HG02870 (cell line): ENCODE data around the gene ANKRD44.
A peak's percentile ranks its signal among the peaks of the same experiment; 100 is the strongest.
"Not testable (repeated sequence)": the region's sequence is repeated elsewhere in the genome, so short reads cannot be mapped to it uniquely, and the experiment has no call there.

ENCODE experiments used
- ATAC-seq: cut with Tn5 transposase; IDR thresholded peaks from one replicate; pipeline ENCODE4 v1.9.1; 2021; ENCODE audit warnings: mild to moderate bottlenecking, moderate library complexity; ENCODE audit not compliant: unreplicated experiment

ANKRD44 gene

DNA sequence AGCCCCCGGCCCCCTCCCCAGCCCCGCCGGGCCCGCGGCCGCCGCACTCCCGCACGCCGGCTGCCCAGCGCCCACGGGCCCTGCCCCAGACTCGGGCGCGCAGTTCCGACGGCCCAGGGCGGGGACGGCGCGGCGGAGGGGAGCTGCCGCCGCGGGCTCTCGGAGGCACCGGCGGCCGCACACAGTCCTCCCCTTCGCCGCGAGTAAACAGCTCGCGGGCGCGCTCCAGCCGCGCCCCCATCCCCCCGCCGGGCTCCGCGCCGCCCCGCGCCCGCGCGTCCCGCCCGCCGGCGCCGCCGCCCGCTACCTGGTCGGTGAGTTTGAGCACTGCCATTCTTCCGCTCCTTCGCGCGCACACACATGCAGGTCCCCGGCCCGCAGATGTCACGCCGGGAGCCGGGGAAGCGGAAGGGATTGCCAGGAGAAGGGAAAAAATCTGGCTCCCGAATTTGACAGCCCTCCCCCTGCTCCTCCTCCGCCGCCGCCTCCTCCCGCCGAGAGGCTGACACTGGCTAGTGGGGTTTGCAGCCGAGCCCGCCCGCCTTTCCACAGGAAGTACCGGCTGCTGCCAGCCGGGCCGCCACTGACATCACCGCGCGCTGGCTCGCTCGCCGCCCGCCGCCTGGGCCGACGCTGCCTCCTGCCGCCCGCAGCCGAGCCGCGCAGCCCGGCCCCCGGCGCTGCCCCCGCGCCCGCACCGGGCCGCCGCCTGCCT is at the start of gene ANKRD44:
ANKRD44 (minus strand) TSS at position 510 of the 715 bp plus-strand sequence; CDS start at position 334, 176 bp downstream.
- ATAC-seq, result peak; percentile 53

DNA sequence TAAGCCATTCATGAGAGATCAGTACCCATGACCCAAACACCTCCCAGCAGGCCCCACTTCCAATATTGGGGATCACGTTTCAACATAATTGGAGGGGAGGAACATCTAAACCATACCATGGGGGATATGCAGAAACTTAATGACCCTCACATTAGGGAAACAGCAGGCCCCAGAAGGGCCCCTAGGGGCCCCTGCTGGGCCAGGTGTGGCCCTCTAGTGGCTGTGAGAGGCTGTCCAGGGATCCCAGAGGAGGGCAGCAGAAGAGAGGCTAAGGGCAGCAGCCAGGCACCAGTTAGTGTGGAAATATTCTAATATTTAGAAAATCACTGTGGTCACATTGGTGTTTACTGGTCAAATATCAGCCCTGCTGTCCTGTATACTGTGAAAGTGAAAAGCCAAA is 49.3 kb upstream of the ANKRD44 start:
- ATAC-seq, result no peak

DNA sequence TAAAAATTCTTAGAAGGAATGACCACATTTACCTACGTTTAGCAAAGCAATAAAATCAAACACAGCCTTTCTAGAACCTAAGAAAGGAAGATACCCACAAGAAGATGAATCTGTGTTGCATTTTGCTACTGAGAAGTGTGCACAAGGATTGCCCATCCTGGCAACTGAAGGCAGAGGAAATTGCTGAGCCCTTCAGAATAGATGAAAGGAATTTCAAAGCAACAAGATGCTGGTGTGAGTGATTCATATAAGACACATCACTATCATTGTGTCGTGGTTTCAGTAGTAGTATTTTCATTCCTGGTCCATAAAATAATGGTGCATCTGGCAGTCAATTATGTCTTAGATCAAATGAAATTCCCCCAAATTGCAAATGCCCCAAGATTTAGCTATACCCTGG is 48.4 kb upstream of the ANKRD44 start:
- ATAC-seq, result no peak

DNA sequence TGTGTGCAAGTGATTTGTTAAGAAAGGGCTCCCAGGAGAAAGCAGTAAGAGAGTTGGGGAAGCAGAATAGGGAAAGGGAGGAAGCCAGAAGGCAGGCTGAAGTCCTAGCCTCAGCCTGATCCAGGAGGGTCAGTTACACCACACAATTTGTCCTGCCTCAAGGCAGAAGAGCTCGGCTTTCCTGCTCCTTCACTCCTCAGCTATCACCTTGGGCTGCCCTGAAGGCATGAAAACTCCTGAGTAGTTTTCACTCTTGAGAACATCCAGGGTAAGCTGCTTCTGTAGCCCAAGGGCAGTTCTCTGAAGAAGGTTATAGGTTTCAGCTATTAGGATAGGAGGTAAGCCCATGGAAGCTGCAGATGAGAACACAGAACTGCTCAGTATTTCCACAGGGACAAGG is 47.4 kb upstream of the ANKRD44 start:
- ATAC-seq, result no peak

DNA sequence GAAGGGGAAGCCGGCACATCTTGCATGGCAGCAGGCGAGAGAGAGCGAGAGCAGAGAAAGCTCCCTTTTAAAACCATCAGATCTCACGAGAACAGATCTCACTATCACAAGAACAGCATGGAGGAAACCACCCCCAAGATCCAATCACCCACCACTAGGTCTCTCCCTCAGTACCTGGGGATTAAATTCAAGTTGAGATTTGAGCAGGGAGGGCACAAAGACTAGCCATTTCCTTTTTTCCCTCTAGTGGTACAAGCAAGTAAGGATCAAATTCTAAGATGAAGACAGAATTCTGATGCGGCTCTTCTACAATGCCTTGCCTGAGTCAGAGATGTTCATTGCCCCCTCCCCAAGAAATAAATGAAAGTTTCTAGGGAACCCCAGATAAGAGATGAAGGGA is 45.6 kb upstream of the ANKRD44 start:
- ATAC-seq, result no peak

DNA sequence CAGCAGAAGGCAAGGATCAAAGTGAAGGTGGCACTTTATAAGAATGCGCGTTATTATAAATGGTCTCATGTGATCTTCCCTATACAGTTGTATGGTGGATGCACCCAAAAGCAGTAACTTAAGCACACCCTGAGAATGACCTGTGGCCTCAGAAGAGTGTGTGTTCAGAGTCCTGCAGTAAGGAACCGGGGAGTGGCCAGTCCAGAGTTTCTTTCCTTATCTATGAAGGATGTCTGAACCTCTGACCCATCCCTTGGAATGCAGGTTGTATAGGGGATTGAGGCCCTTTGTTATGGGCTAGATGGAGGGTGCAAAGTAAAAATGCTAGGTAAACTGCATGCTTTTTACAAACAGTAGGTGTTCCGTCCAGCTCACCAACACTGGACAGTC is 43.6 kb upstream of the ANKRD44 start:
- ATAC-seq, result no peak

DNA sequence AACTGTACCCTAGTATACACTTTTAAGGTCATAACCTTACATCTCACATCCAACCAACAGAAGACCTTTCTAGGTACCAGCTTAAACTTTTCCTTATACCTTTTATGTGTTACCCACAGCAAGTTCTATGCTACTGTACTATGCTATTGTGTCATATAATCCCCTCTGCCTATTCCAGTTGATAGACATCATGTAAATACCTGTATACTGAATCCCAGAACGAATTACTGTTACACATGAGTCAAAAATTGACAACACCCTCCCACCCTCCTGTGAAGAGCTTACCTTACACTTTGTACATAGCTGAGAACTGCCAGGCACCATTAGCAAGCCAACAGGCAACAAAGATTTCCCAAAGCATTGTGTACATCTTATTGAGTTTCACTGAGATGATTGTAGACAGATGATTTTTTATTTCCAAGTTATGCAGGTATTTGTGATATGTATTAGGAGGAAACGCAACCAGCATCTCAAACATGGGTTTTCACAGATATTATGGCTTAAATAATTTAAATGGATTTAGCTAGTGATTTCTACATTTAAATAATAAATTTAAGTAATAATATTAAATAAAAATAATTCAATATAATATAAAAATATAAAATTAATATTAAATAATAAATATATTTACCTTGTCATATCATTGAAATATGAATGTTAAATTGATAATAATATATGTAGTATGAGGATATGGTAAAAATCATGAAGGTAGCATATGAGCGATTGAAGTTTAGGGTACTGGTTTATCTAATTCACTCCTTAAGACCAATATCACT is 43.0 kb upstream of the ANKRD44 start:
- ATAC-seq, result no peak

DNA sequence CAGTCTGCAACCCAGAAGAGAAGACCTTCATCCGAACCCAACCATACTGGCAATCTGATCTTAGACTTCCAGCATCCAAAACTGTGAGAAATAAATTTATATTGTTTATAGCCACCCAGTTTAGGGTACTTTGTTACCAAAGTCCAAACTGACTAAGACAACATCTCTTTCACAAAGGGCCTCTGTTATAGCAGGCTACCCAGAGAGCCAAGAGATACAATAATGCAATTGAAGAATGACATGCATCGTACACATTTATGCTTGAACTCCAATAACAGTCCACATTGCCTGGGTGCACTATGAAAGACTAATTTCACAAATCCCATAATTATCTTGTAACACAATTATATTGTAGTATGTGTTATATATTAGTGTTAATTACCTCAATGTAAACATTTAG is 39.1 kb upstream of the ANKRD44 start:
- ATAC-seq, result no peak

DNA sequence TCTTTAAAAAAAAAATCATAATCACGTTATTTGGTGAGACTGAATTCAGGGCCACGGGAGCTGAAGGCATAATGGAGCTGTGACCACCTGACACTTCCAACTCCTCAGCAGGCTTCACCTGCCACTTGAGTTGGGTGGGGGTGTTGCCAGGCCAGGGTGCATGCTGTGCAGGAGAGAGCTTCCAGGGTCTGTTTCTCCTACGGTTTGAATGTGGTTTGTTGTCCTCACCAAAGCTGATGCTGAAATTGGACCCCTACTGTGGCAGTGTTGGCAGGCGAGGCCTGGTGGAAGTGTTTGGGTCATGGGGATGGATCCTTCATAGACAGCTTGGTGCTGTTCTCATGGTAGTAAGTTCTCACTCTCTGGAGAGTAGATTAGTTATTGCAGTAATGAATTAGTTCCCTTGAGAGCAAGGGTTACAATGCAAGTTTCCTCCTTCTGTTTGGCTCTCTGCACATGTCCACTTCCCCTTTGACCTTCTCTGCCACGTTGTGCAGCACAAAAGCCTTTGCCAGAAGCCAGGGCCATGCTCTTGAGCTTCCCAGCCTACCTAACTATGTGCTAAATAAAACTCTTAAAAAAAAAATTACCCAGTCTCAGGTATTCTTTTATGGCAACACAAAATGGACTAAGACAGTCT is 38.3 kb upstream of the ANKRD44 start:
- no peak for ATAC-seq

DNA sequence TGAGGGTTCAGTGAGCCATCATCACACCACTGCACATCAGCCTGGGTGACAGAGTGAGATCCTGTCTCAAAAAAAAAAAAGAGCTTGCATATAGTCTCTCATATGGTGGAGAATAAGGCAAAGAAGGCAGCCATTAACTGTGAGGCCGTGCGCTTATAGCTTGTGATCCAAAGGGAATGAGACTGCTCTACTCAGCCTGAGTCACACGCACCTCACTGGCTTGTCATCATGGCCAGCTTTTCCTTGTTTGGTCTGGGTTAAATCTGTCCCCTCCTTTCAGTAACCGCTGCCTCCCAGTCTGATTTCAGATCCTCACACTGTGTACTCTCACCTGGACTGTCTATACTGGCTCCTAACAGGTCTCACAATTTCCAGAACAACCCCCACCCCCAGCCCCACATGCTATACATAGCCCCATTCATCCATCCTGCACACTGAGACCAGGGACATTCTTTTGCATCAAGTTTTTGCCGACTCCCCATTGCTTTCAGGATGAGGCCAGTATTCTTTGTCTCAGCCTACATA is 35.3 kb upstream of the ANKRD44 start:
- no peak for ATAC-seq

DNA sequence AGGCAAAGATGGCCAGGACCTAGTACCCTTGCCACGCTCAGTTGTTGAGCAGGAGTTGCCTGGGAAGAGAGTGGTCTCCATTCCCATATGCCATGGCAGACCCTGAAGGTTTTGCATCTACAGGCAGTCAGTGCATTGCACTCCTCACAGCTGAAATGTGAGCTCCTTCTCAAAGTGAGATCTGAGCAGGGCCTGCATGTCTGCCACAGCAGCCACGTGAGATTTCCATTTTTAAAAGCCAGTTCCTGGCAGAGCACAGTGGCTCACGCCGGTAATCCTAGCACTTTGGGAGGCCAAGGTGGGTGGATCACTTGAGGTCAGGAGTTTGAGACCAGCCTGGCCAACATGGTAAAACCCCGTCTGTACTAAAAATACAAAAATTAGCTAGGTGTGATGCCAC is 33.4 kb upstream of the ANKRD44 start:
- ATAC-seq, result not testable (repeated sequence)

DNA sequence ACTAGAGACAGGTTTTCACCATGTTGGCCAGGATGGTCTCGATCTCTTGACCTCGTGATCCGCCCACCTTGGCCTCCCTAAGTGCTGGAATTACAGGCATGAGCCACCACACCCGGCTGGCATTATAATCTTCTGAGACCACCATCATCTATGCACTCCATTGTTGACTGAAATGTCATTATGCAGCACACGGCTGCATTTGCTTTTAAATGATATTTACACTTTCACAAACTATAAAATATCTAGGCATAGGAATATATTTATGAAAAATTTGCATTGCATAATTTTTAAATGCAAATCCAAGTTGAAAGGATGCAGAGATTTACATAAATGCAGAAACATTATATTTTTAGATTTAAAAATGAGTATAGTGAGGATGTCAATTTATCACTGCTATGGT is 30.0 kb upstream of the ANKRD44 start:
- no peak for ATAC-seq

DNA sequence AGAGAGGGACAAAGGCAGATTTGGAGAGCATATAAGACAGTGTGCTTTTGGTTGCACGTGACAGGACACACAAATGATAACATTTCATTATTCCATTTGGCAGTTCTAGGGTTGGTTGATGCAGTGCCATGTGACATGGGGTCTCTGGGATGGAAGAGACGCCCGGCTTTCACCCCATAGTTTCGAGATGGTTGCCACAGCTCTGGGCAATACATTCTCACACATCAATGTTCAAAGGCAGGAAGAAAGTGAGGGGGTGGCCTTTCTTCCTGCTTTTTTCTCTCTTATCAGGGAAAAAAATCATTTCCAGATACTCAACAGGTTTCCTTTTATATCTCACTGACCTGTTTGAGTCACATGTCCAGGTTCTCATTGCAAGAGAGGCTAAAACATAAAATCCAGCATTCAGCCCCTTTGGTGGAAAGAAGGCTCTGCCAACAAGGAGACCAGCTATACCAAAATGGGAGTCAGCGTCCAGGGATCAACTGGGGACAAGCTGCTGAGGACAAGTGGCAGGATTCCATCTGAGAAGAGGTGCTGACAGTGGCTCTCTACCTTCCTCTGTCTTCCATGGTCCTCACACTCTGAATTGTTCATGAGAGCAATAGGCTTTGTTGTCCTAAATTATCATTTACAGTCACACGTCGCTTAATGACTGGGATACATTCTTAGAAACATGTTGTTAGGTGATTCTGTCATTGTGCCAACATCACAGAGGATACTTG is 29.1 kb upstream of the ANKRD44 start:
- ATAC-seq, result no peak

DNA sequence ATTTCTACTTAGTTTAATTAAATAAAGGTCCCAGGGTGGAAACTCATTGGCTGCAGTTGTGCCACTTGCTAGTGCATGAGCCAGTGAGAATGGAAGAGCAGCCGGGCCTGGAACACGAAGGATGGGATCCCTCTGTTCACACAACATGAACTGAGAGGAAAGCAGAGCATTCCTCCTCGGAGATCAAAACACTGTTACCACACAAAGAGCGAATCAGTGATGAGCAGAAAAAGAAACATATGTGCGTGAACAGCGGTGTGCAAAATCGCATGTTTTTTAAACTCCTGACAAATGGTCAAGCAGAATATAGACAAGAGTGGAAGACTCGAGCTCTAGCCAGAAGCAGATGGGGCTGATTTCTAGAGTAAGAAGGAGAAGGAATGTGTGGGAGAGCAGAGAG is 28.4 kb upstream of the ANKRD44 start:
- ATAC-seq, result no peak

DNA sequence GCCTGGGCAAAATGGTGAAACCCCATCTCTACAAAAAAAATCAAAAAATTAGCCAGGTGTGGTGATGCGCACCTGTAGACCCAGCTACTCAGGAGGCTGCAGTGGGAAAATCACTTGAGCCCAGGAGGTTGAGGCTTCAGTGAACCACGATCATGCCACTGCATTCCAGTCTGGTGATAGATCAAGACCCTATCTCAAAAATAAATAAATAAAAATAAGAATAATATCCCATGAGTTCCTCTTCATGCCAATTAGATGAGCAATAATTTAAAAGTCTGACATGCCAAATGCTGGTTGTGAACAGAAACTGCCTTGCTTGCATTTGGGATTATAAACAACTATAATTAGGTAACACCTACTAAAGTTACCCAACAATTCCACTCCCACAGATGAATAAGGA is 22.1 kb upstream of the ANKRD44 start:
- ATAC-seq, result no peak

DNA sequence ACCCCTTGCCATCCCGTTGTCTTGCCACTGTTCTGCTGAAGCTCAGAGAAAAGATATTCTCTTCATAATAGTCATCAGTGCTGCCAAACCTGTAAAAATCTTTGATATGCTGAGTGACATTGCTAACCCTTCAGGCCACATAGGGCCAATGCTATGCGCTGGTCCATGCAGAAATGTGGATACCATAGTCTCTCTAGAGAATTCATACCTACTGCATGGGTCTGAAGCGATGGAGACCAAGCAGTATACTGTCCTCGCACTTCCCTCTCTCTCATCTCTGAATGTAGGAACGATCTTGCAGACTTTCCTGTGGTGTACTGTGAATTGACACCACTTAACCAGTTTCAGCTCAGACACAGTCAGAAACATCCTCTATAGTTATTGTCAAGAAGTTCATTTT is 17.9 kb upstream of the ANKRD44 start:
- ATAC-seq, result no peak

DNA sequence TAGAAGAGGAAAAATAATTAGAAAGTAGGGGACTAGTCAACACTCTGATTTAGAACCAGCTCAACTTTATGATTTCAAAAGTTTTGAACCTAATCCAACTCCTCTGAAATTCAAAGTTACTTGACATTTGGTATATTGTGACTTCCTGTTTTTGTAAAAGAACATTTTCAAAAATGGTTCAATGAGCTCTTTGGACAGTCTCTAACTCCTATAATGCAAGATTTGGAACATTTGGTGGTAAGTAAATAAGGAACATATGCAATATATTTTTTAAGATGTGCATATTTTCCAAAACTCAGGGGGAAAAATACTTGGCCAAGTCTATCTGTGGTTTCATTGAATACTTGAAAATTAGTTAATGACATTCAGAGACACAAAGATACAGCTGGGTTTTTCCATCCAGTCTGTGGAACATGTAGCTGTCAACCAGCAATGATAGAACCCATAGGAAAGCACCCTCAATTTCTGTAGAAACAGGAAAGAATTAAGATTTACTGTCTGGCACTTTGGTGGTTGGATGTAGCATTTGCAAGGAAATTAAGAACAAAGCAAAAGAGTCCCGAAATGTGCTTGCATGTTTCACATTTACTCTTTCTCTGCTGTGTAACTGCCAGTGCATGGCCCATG is 17.0 kb upstream of the ANKRD44 start:
- ATAC-seq, result no peak

DNA sequence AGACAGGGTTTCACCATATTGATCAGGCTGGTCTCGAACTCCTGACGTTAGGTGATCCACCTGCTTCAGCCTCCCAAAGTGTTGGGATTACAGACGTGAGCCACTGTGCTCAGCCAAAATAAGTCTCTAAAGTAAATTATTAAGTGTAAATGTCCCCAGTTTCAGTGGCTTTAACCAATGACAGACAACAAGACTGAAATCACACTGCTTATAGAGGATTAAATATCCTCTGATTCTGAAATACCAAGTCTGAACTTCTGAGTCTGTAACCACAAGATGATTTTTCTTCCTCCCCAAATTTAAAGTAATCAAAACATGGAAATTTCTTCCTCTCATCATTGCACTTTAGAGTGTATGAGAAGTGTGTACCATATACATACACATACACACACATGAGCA is 16.5 kb upstream of the ANKRD44 start:
- no peak for ATAC-seq

DNA sequence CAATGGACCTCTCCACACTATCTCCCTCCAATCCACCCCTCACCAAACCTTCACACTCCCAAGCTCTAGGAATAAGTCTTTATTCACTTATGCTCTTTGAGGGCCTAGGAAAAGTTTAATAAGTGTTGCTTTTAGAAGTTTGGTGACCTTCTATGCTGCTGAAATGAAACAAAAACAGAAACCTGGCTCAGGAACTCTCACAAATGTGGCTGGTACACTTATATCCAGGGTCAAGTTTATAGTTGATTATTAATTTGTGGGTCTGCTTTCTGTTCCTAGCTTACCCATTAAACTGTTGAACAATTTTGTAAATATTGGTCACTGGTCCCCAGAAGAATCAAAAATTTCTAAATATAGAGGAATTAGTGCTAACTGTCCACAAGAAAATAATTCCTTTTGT is 14.2 kb upstream of the ANKRD44 start:
- peak; percentile 49 for ATAC-seq
